Measurements from ENCODE around the gene SERPINA4. TPM values are rescaled to one million over a fixed set of nuclear protein-coding genes. Genes with fewer than 3 reads are reported as not detected.
"Not testable (repeated sequence)": the region's sequence is repeated elsewhere in the genome, so short reads cannot be mapped to it uniquely, and the experiment has no call there.

SERPINA4 gene
- total RNA-seq, 2 donors from 2014 or later: not detected

DNA sequence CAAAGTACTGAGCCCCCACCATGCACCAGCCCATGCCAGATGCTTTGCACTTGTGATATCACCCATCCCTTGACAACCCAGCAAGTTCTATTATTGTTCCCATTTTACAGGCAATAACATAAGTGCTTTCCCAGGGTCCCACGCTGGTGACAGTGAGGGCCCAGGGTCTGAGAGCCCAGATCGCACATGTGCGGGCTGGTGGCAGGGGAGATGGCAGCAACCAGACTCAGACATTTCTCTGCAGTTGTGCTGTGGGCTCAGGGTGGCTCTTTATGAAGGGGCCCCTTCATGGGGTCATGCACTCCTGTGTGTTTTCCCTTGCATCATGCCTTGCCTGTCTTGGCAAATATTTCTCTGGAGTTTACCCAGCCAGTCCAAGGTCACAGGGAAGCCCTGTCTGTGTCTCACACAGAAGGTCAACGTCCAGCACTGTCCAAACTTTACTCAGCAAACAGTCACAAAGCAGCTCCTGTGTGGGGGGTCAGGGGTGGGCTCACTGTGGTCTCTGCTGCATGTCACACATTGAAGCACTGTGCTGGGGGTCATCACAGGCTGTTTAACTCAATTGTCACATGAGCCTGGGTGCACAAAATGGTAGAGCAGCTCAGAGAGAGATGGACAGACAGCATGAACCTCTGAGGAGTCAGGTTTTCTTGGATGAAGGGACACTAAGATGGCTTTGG, 32.6 kb downstream of the SERPINA4 start:
- H3K36me3 Mint-ChIP-seq (ENCODE audit: insufficient read depth in 2 of 2): peaks cover 1 to 2% of the 10 kb centered on the region in 2 donors
- H3K4me3 Mint-ChIP-seq: no peak overlapping the region
- no peaks in the 10 kb centered on the region for H3K4me1 Mint-ChIP-seq (ENCODE audit: low read depth)
- H3K27me3 Mint-ChIP-seq (ENCODE audit: low read depth): no peaks in the 10 kb centered on the region
- no peak overlapping the region for H3K27ac Mint-ChIP-seq
- DNase-seq: no peak
- no peak for ATAC-seq (replicated peaks in 1 of 2)
- H3K9me3 Mint-ChIP-seq: peaks cover 5% of the 10 kb centered on the region in 2 donors

DNA sequence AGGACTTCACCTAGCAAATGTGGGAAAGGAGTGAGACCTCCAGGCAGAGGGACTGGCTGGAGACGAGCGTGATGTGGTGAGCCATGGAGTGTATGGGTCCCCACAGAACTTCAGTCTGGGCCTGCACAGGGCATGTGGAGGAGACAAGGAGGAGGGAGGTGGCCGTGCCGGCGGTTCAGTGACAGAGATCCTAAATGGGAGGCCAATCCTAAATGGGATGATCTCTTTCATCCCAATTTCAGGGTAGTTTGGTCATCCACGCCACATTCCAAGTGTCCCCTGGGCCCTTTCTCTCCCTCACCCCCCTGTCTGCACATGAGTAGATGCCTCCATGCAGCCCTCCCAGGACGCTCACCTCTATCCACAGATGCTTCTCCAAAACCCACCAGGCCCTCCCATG, 33.2 kb downstream of the SERPINA4 start:
- ATAC-seq (replicated peaks in 1 of 2) (no peak), DNase-seq (no peak)
- Mint-ChIP-seq H3K36me3 (ENCODE audit: insufficient read depth in 2 of 2) (peaks cover 1 to 2% of the 10 kb centered on the region in 2 donors), H3K4me1 (ENCODE audit: low read depth) (no peaks in the 10 kb centered on the region), H3K27me3 (ENCODE audit: low read depth) (no peaks in the 10 kb centered on the region), H3K4me3 (no peak overlapping the region), H3K9me3 (peaks cover 5% of the 10 kb centered on the region in 2 donors), H3K27ac (no peak overlapping the region)

DNA sequence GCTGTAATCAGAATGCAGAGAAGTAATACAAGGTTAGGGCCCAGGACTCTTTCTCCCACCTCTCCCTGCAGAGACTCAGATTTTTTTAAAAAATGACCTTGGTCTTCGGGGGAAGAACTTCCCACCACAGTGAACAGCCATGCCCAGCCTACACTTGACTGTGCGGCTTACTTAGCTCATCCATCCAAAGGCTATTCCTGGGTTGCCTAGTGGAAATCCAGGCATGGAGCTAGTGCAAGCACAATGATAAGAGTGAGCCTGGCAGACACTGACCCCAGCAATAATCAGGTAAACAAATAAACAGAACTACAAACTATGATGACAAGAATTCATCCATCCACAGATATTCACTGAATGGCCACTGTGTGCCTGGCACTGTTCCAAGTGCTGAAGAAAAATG, 34.7 kb downstream of the SERPINA4 start:
- Mint-ChIP-seq H3K27me3 (ENCODE audit: low read depth) (no peaks in the 10 kb centered on the region), H3K27ac (no peak overlapping the region), H3K4me1 (ENCODE audit: low read depth) (no peaks in the 10 kb centered on the region), H3K9me3 (peaks cover 3% of the 10 kb centered on the region in 2 donors), H3K4me3 (no peak overlapping the region), H3K36me3 (ENCODE audit: insufficient read depth in 2 of 2) (peaks cover under 1% of the 10 kb centered on the region in 2 donors)
- ATAC-seq (replicated peaks in 1 of 2) (no peak), DNase-seq (no peak)

DNA sequence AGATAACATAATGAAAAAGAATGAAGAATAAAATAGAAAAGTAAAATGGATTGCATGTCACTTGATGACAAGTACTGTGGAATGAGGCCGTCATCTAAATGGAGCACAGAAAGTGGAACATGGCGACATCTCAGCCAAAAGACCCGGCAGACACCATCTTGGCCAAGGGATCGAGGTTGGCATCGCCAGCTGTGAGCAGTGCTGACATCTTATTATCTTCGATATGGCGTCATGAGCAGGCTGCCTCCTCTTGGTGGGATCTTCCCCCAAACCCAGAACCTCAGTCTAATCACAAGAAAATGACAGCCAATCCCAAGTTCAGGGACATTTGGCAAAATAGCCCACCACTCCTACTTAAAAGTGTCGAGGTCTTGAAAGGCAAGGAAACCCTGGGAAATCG, 35.1 kb downstream of the SERPINA4 start:
- Mint-ChIP-seq H3K27me3 (ENCODE audit: low read depth) (no peaks in the 10 kb centered on the region), H3K4me1 (ENCODE audit: low read depth) (no peaks in the 10 kb centered on the region), H3K27ac (no peak overlapping the region), H3K9me3 (no peaks in the 10 kb centered on the region), H3K36me3 (ENCODE audit: insufficient read depth in 2 of 2) (no peaks in the 10 kb centered on the region), H3K4me3 (no peak overlapping the region)
- ATAC-seq (replicated peaks in 1 of 2) (no peak), DNase-seq (no peak)

DNA sequence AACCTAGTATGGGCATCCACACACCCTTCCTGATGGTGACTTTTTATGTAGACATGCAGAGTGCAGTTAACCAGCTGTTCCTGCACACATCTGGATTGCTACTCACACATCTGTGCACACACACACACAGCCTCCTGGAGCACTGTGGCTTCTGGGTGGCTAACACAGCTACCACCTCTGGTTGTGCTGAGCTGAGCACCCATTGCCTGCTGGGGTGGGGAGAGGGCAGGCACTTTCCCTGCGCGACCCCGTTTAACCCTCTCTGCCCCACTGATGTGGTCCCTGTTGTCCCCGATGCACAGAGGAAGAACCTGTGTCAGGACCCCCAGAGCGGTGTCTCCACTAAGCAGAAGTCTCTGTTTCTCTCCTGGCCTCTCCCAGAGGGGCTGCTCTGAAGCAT, 36.5 kb downstream of the SERPINA4 start:
- H3K9me3 Mint-ChIP-seq: no peaks in the 10 kb centered on the region
- DNase-seq (no peak), ATAC-seq (replicated peaks in 1 of 2) (no peak)
- H3K4me1 Mint-ChIP-seq (ENCODE audit: low read depth): no peaks in the 10 kb centered on the region
- no peak overlapping the region for H3K4me3 Mint-ChIP-seq
- H3K27ac Mint-ChIP-seq: no peak overlapping the region
- H3K36me3 Mint-ChIP-seq (ENCODE audit: insufficient read depth in 2 of 2): no peaks in the 10 kb centered on the region
- H3K27me3 Mint-ChIP-seq (ENCODE audit: low read depth): no peaks in the 10 kb centered on the region

DNA sequence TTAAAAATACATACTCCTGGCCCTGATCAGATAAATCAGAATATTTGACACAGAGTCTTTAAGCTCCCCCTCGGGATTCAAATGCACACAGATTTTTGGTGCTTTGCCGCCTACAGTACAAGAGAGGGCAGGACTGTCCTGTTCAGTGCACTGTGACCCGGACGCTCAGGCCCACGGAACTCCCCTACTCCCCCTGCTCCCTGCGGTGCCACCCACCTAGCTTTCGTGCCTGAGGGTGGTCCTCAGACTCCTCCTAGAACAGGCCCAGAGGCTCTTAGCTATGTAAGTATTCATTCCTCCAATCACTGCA, 37.2 kb downstream of the SERPINA4 start:
- Mint-ChIP-seq H3K27me3 (ENCODE audit: low read depth) (no peaks in the 10 kb centered on the region), H3K9me3 (no peaks in the 10 kb centered on the region), H3K27ac (no peak overlapping the region), H3K4me1 (ENCODE audit: low read depth) (no peaks in the 10 kb centered on the region), H3K36me3 (ENCODE audit: insufficient read depth in 2 of 2) (no peaks in the 10 kb centered on the region), H3K4me3 (no peak overlapping the region)
- no peak for DNase-seq
- ATAC-seq (replicated peaks in 1 of 2): no peak

DNA sequence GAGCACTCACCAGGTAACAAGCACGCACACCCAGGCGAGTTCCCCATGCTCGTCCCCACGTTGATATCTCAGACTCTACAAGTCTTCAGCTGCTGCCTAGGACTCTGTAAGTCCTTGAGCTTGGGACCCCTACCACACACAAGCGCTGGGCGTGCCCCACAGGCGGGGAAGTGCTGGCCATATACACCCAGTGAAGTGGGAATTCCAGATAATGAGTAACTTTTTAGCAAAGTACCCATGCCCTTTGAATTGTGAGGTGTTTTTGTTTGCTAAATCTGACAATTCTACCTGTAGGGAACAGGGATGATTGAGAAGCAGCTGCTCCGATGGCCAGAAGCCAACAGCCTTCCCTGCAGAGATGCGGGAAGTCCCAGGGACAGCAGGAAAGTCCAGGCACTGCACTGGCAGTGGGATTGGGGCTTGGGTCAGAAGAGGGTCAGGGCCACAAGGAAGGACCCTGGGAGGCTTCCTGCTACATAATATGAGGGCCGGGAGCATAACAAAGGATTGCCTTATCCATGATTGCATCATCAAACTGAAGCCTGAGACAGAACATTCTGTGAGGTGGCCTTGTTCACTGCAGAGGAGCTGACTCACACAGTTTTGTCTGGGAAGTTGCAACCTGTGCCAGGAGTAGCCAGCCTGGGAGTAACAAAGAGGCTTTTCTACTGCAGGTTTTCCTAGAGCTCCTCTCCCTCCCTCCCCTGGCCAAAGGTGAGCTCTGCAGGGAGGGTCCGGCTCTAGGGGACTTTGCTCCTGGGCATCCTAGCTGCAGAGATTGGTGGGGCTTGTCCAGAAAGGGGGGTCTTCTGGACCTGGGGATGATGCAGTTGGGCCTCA, 37.8 kb downstream of the SERPINA4 start:
- H3K9me3 Mint-ChIP-seq: no peaks in the 10 kb centered on the region
- ATAC-seq (replicated peaks in 1 of 2) (no peak), DNase-seq (no peak)
- no peaks in the 10 kb centered on the region for H3K36me3 Mint-ChIP-seq (ENCODE audit: insufficient read depth in 2 of 2)
- H3K27ac Mint-ChIP-seq: no peak overlapping the region
- no peaks in the 10 kb centered on the region for H3K27me3 Mint-ChIP-seq (ENCODE audit: low read depth)
- H3K4me3 Mint-ChIP-seq: no peak overlapping the region
- H3K4me1 Mint-ChIP-seq (ENCODE audit: low read depth): no peaks in the 10 kb centered on the region

DNA sequence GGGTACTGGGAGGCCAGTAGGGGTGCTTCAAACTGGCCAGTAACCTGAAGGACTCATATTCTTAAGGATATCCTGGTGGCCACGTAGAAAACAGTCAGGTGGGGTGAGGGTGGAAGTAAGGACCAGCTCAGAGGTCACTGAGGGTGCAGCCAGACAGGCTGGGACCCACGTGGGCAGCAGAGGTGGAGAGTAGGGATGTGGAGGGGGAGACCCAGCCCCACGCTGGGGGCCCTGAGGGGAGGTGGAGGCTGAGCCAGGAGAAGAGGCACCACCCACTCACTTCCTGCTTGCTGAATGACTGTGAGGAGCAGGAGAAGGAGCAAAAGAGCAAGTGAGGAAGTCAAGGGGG, 38.4 kb downstream of the SERPINA4 start:
- Mint-ChIP-seq H3K27me3 (ENCODE audit: low read depth) (no peaks in the 10 kb centered on the region), H3K4me3 (no peak overlapping the region), H3K36me3 (ENCODE audit: insufficient read depth in 2 of 2) (no peaks in the 10 kb centered on the region), H3K4me1 (ENCODE audit: low read depth) (no peaks in the 10 kb centered on the region), H3K9me3 (no peaks in the 10 kb centered on the region), H3K27ac (no peak overlapping the region)
- DNase-seq: no peak
- no peak for ATAC-seq (replicated peaks in 1 of 2)

DNA sequence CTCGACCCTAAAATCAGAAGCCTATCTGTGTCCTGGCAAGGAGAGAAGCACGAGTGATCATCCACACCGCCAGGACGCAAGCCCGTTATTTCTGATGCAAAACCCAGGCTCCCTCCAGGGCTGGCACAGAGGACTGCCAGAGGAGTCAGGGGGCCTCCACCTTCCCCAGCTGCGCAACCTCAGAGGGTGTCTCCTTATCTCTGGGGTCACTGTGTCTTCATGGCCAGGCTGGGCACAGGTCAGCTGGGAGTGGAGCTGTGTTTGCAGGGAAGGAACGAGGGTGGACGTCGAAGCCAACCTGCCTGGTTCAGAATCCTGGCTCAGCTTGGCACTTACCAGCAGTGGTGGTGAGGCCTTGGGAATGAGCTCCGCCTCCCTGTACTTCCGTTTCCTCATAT, 38.9 kb downstream of the SERPINA4 start:
- Mint-ChIP-seq H3K9me3 (no peaks in the 10 kb centered on the region), H3K4me3 (no peak overlapping the region), H3K36me3 (ENCODE audit: insufficient read depth in 2 of 2) (no peaks in the 10 kb centered on the region), H3K4me1 (ENCODE audit: low read depth) (no peaks in the 10 kb centered on the region), H3K27me3 (ENCODE audit: low read depth) (peaks cover 1% of the 10 kb centered on the region), H3K27ac (no peak overlapping the region)
- no peak for DNase-seq
- ATAC-seq (replicated peaks in 1 of 2): no peak

DNA sequence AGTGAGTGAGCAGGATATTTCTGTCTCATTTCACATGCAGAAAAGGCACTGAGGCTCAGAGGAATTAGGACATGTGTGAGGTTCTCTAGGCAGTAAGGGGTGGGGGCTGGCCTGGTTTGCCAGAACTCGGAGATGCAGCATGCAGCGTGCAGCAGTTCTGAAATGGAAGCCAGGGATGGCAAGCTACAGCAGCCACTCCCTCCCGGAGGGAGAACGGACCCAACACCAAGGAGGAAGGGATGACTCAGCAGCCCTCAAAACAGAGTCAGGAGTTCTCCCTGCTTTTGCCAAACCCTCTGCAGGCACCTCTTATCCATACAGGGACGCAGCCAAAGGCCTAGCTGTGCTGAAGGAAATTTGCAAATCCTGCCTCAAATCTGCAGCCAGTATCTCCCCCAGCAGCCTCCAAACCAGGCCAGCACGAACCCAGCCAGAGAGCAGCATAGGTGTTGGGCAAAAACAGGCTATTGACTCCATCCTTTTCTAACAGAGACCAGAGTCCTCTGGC, 40.7 kb downstream of the SERPINA4 start:
- no peak for DNase-seq
- no peak overlapping the region for H3K4me3 Mint-ChIP-seq
- peaks cover 5% of the 10 kb centered on the region for H3K27me3 Mint-ChIP-seq (ENCODE audit: low read depth)
- ATAC-seq (replicated peaks in 1 of 2): no peak
- H3K4me1 Mint-ChIP-seq (ENCODE audit: low read depth): no peaks in the 10 kb centered on the region
- H3K27ac Mint-ChIP-seq: no peak overlapping the region
- H3K36me3 Mint-ChIP-seq (ENCODE audit: insufficient read depth in 2 of 2): no peaks in the 10 kb centered on the region
- no peaks in the 10 kb centered on the region for H3K9me3 Mint-ChIP-seq

DNA sequence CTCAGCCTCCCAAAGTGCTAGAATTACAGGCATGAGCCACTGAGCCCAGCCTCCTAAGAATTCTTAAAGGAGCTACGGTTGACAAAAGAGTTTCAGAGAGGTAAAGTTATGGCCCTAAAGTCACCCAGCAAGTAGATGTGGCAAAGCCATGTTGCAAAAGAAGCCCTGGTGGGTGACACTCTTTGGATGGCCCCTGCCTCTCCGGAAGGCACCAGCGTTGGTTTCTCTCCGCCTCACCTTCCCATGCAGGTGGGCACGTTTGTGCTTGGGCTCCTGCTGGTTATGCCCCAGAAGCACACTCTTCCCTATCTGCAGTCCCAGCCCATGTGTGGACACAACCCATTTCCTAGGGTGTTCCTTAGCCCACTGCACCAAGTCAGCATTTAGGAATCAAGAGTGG, 41.5 kb downstream of the SERPINA4 start:
- no peak overlapping the region for H3K4me3 Mint-ChIP-seq
- ATAC-seq (replicated peaks in 1 of 2) (no peak), DNase-seq (no peak)
- H3K27ac Mint-ChIP-seq: no peak overlapping the region
- peaks cover 5% of the 10 kb centered on the region for H3K27me3 Mint-ChIP-seq (ENCODE audit: low read depth)
- H3K9me3 Mint-ChIP-seq: no peaks in the 10 kb centered on the region
- no peaks in the 10 kb centered on the region for H3K4me1 Mint-ChIP-seq (ENCODE audit: low read depth)
- H3K36me3 Mint-ChIP-seq (ENCODE audit: insufficient read depth in 2 of 2): no peaks in the 10 kb centered on the region

DNA sequence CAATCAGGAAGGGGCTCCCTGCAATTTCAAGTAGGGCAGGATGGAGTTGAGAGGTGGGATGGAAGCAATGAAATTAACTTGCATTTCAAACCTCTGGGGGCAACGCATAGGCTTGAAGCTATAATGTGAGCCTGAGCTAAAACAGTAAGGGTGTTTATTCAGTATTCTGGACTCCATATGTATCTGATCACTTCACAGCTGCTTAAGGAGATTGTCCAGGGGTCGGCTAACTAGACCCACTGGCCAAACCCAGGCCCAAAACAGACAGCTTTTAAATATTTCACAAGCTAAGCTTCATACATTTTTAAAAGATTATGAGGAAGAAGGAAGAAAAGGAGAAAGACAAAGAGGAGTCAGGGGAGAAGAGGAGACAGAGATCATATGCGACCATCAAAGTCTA, 44.1 kb downstream of the SERPINA4 start:
- no peak overlapping the region for H3K4me3 Mint-ChIP-seq
- ATAC-seq (replicated peaks in 1 of 2) (no peak), DNase-seq (no peak)
- H3K4me1 Mint-ChIP-seq (ENCODE audit: low read depth): no peaks in the 10 kb centered on the region
- H3K27ac Mint-ChIP-seq: no peak overlapping the region
- peaks cover 5% of the 10 kb centered on the region for H3K27me3 Mint-ChIP-seq (ENCODE audit: low read depth)
- peaks cover 0 to 1% of the 10 kb centered on the region in 2 donors for H3K9me3 Mint-ChIP-seq
- peaks cover 0 to 1% of the 10 kb centered on the region in 2 donors for H3K36me3 Mint-ChIP-seq (ENCODE audit: insufficient read depth in 2 of 2)

DNA sequence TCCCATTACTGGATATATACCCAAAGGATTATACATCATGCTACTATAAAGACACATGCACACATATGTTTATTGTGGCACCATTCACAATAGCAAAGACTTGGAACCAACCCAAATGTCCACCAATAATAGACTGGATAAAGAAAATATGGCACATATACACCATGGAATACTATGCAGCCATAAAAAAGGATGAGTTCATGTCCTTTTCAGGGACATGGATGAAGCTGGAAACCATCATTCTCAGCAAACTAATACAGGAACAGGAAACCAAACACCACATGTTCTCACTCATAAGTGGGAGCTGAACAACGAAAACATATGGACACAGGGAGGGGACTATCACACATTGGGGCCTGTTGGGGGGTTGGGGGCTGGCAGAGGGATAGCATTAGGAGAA, 47.7 kb downstream of the SERPINA4 start:
- not testable (repeated sequence) for DNase-seq; ATAC-seq (replicated peaks in 1 of 2); H3K27ac Mint-ChIP-seq; H3K4me1 Mint-ChIP-seq (ENCODE audit: low read depth); H3K9me3 Mint-ChIP-seq; H3K36me3 Mint-ChIP-seq (ENCODE audit: insufficient read depth in 2 of 2); H3K27me3 Mint-ChIP-seq (ENCODE audit: low read depth); H3K4me3 Mint-ChIP-seq

DNA sequence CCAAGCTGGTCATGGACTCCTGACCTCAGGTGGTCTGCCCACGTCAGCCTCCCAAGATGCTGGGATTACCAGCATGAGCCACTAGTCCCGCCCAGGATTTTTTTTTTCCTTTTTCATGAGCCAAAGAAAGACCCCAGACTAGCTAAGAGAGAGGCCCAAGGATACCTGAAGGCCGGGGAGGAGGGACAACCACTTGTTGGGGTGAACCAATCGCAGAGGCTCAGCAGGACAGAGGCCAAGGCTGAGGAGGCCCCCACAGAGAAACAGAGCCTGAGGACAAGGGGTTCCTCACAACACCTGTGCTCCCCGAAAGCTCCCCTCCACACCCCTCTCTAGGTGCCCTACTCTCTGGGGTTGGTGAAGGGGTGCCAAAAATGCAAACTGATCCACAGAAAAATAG, 49.9 kb downstream of the SERPINA4 start:
- no peak for ATAC-seq (replicated peaks in 1 of 2)
- H3K36me3 Mint-ChIP-seq (ENCODE audit: insufficient read depth in 2 of 2): peaks cover 0 to 1% of the 10 kb centered on the region in 2 donors

More for the DNA sequence above, 49.9 kb downstream of the SERPINA4 start:
- Mint-ChIP-seq H3K4me1 (ENCODE audit: low read depth) (no peaks in the 10 kb centered on the region), H3K27me3 (ENCODE audit: low read depth) (no peaks in the 10 kb centered on the region), H3K27ac (no peak overlapping the region), H3K4me3 (no peak overlapping the region), H3K9me3 (peaks cover 0 to 1% of the 10 kb centered on the region in 2 donors)
- no peak for DNase-seq

Measured in activated T-cell treated with anti-CD3 and anti-CD28 coated beads, Interleukin-2, amount 50 U/mL, for 72 hours (primary cell).